Urothelium cell line (cell line): Measurements from ENCODE around the gene MAGI1.

Experiments used
- DNase-seq: peaks from one replicate; pipeline ENCODE4 v3.0.0; 2011; ENCODE audit warnings: low spot score, mixed read lengths
- FAIRE-seq: peaks from 2 replicates; lab custom pipeline; 2011; peaks lifted over from hg19 to GRCh38; lab: Jason Lieb, UNC

The MAGI1 gene

GRCh38 chr3:65354880-65355279 lies 683.8 kb downstream of the MAGI1 start:
- no peak for DNase-seq
- no peak for FAIRE-seq

GRCh38 chr3:65352951-65353350 lies 685.8 kb downstream of the MAGI1 start:
- FAIRE-seq (no peak), DNase-seq (no peak)

GRCh38 chr3:65351753-65352152 lies 687.0 kb downstream of the MAGI1 start:
- FAIRE-seq (no peak), DNase-seq (no peak)

- no peak for DNase-seq
- FAIRE-seq, result no peak
These were observed 687.8 kb downstream of the MAGI1 start for GRCh38 chr3:65350801-65351476.

- FAIRE-seq (no peak), DNase-seq (no peak)
These were observed 690.2 kb downstream of the MAGI1 start for GRCh38 chr3:65348398-65348995.

- no peak for DNase-seq
- no peak for FAIRE-seq
These were observed 691.6 kb downstream of the MAGI1 start for GRCh38 chr3:65347166-65347565.

- no peak for DNase-seq
- no peak for FAIRE-seq
These were observed 693.9 kb downstream of the MAGI1 start for GRCh38 chr3:65344846-65345245.

- no peak for FAIRE-seq
- no peak for DNase-seq
These were observed 694.3 kb downstream of the MAGI1 start for GRCh38 chr3:65344444-65344843.

- FAIRE-seq (no peak), DNase-seq (no peak)
These were observed 695.0 kb downstream of the MAGI1 start for GRCh38 chr3:65343736-65344135.

- FAIRE-seq (no peak), DNase-seq (no peak)
These were observed 695.7 kb downstream of the MAGI1 start for GRCh38 chr3:65343026-65343425.

- DNase-seq, result peak; percentile 59
- FAIRE-seq, result no peak
These were observed 696.5 kb downstream of the MAGI1 start for GRCh38 chr3:65342084-65342683.

GRCh38 chr3:65339192-65339740 lies 699.5 kb downstream of the MAGI1 start:
- FAIRE-seq (no peak), DNase-seq (no peak)

- FAIRE-seq, result no peak
- DNase-seq, result no peak
These were observed 700.1 kb downstream of the MAGI1 start for GRCh38 chr3:65338571-65338970.

- DNase-seq, result no peak
- no peak for FAIRE-seq
These were observed 703.1 kb downstream of the MAGI1 start for GRCh38 chr3:65335587-65335986.

GRCh38 chr3:65334045-65334665 lies 704.6 kb downstream of the MAGI1 start:
- FAIRE-seq (no peak), DNase-seq (no peak)

- FAIRE-seq, result no peak
- DNase-seq, result no peak
These were observed 707.0 kb downstream of the MAGI1 start for GRCh38 chr3:65331730-65332129.

- no peak for FAIRE-seq
- DNase-seq, result no peak
These were observed 708.6 kb downstream of the MAGI1 start for GRCh38 chr3:65330072-65330471.

- no peak for DNase-seq
- FAIRE-seq, result no peak
These were observed 710.6 kb downstream of the MAGI1 start for GRCh38 chr3:65328148-65328547.

GRCh38 chr3:65326574-65326973 lies 712.1 kb downstream of the MAGI1 start:
- FAIRE-seq (no peak), DNase-seq (no peak)

GRCh38 chr3:65322910-65323309 lies 715.8 kb downstream of the MAGI1 start:
- FAIRE-seq, result no peak
- no peak for DNase-seq

GRCh38 chr3:65318231-65318630 lies 720.5 kb downstream of the MAGI1 start:
- FAIRE-seq, result no peak
- no peak for DNase-seq

GRCh38 chr3:65314916-65315315 lies 723.8 kb downstream of the MAGI1 start:
- FAIRE-seq (no peak), DNase-seq (no peak)
